Measurements from ENCODE around the gene SETBP1. TPM values are rescaled to one million over a fixed set of nuclear protein-coding genes. Genes with fewer than 3 reads are reported as not detected.

SETBP1 gene
- total RNA-seq, 1 donor from 2014 or later = 2.7 TPM

GRCh38 chr18:44988821-44989587, 308.3 kb downstream of the SETBP1 start:
- DNase-seq = no peak

- DNase-seq = no peak
Measured at GRCh38 chr18:44996261-44996660, 315.6 kb downstream of the SETBP1 start.

GRCh38 chr18:44997174-44997573, 316.5 kb downstream of the SETBP1 start:
- no peak for DNase-seq

- no peak for DNase-seq
Measured at GRCh38 chr18:44998360-44998759, 317.7 kb downstream of the SETBP1 start.

- DNase-seq = no peak
Measured at GRCh38 chr18:45004546-45005080, 323.9 kb downstream of the SETBP1 start.

GRCh38 chr18:45006934-45007333, 326.2 kb downstream of the SETBP1 start:
- DNase-seq = no peak

GRCh38 chr18:45007531-45007930, 326.8 kb downstream of the SETBP1 start:
- no peak for DNase-seq

- DNase-seq = no peak
Measured at GRCh38 chr18:45008694-45009413, 328.2 kb downstream of the SETBP1 start.

GRCh38 chr18:45009756-45010155, 329.1 kb downstream of the SETBP1 start:
- no peak for DNase-seq

- no peak for DNase-seq
Measured at GRCh38 chr18:45012286-45012685, 331.6 kb downstream of the SETBP1 start.

GRCh38 chr18:45014047-45014501, 333.4 kb downstream of the SETBP1 start:
- DNase-seq = no peak

GRCh38 chr18:45015788-45016128, 335.1 kb downstream of the SETBP1 start:
- no peak for DNase-seq

- no peak for DNase-seq
Measured at GRCh38 chr18:45019469-45019868, 338.8 kb downstream of the SETBP1 start.

- no peak for DNase-seq
Measured at GRCh38 chr18:45023519-45023918, 342.8 kb downstream of the SETBP1 start.

GRCh38 chr18:45024357-45025088, 343.8 kb downstream of the SETBP1 start:
- no peak for DNase-seq

- no peak for DNase-seq
Measured at GRCh38 chr18:45025089-45025450, 344.4 kb downstream of the SETBP1 start.

GRCh38 chr18:45026162-45026561, 345.5 kb downstream of the SETBP1 start:
- no peak for DNase-seq

- DNase-seq = no peak
Measured at GRCh38 chr18:45034179-45034578, 353.5 kb downstream of the SETBP1 start.

- no peak for DNase-seq
Measured at GRCh38 chr18:45037618-45038017, 356.9 kb downstream of the SETBP1 start.

GRCh38 chr18:45039376-45039775, 358.7 kb downstream of the SETBP1 start:
- no peak for DNase-seq

GRCh38 chr18:45040879-45041278, 360.2 kb downstream of the SETBP1 start:
- no peak for DNase-seq

- no peak for DNase-seq
Measured at GRCh38 chr18:45044787-45045186, 364.1 kb downstream of the SETBP1 start.

- DNase-seq = no peak
Measured at GRCh38 chr18:45046228-45046627, 365.5 kb downstream of the SETBP1 start.
